GM21529 (cell line): ENCODE results near the gene RGL2.
"Not testable (repeated sequence)": the region's sequence is repeated elsewhere in the genome, so short reads cannot be mapped to it uniquely, and the experiment has no call there.

Source experiments
- ATAC-seq: cut with Tn5 transposase; IDR thresholded peaks from one replicate; pipeline ENCODE4 v1.9.1; 2021; ENCODE audit not compliant: unreplicated experiment

The RGL2 gene, protein sequence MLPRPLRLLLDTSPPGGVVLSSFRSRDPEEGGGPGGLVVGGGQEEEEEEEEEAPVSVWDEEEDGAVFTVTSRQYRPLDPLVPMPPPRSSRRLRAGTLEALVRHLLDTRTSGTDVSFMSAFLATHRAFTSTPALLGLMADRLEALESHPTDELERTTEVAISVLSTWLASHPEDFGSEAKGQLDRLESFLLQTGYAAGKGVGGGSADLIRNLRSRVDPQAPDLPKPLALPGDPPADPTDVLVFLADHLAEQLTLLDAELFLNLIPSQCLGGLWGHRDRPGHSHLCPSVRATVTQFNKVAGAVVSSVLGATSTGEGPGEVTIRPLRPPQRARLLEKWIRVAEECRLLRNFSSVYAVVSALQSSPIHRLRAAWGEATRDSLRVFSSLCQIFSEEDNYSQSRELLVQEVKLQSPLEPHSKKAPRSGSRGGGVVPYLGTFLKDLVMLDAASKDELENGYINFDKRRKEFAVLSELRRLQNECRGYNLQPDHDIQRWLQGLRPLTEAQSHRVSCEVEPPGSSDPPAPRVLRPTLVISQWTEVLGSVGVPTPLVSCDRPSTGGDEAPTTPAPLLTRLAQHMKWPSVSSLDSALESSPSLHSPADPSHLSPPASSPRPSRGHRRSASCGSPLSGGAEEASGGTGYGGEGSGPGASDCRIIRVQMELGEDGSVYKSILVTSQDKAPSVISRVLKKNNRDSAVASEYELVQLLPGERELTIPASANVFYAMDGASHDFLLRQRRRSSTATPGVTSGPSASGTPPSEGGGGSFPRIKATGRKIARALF

GRCh38 chr6:33298773-33299236 lies at the start of gene RGL2:
Gene RGL2 (minus strand): TSS chr6:33298942. CDS start chr6:33298610, 332 bp downstream.
- ATAC-seq: peak; percentile 37

DNA sequence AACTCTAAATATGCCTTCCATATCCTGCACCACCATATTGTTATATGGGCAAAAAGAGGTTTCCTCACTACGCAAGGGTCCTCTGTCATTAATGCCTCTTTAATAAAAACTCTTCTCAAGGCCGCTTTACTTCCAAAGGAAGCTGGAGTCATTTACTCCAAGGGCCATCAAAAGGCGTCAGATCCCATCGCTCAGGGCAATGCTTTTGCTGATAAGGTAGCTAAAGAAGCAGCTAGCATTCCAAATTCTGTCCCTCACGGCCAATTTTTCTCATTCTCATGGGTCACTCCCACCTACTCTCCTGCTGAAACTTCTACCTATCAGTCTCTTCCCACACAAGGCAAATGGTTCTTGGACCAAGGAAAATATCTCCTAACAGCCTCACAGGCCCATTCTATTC lies 49.1 kb upstream of the RGL2 start:
- ATAC-seq: no peak

- ATAC-seq: not testable (repeated sequence)
Measured at GRCh38 chr6:33346972-33347371, 48.2 kb upstream of the RGL2 start.

DNA sequence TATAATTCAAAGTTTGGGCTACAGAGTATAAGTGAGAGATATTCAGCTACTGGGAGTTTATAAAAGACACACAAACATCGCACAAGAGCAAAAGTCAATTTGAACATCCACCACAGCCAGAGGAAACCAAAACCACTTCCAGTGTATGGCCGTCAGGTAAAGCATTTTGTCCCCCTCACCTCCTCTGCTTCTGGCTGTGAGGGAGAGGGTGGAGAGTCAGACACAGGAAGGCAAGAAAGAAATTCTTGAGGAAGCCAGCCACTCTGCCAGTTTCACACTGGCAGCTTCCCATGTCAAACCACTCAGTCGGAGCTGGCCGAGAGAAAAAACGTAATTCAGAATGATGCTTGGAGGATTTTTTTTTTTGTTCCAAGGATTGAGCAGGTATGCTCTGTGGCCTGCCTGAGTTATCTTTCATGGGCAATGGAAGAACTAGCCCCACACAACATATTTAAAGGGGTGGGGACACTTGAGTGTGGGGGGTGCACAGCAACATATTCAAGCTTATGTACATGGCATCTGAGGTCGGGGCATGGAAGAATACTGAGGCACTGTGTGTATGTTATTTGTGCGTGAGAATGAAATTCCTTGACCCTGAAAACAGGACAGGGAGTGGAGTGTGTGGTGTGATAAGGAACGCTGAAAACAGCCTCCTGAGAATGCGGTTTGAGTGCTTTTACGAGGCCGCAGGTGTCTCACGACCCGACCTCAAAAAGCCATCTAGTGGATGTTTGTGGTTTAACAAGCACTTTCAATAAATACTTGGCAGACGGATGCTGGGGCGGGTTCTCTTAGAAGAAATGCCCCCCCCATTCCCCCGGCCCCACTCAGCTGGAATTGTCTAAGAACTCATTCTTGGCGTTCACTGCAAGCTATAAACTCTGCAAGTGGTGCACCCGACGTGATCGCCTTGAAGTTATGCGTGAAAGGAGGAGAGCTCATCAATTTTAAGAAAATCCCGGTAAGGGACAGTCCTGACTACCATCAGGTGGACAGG lies 46.3 kb upstream of the RGL2 start:
- no peak for ATAC-seq

GRCh38 chr6:33343953-33344611 lies 45.3 kb upstream of the RGL2 start:
- peak; percentile 53 for ATAC-seq

GRCh38 chr6:33343606-33343952 lies 44.8 kb upstream of the RGL2 start:
- ATAC-seq: not testable (repeated sequence)

DNA sequence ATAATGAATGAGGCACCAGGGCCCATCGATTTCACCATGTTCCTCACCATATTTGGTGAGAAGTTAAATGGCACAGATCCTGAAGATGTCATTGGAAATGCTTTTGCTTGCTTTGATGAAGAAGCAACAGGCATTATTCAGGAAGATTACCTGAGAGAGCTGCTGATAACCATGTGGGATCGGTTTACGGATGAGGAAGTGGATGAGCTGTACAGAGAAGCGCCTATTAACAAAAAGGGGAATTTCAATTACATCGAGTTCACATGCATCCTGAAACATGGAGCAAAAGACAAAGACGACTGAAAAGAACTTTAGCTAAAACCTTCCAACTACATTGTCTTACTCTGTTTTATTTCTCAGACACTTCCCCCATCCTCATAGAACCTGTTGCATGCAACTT lies 40.5 kb upstream of the RGL2 start:
- ATAC-seq: no peak

DNA sequence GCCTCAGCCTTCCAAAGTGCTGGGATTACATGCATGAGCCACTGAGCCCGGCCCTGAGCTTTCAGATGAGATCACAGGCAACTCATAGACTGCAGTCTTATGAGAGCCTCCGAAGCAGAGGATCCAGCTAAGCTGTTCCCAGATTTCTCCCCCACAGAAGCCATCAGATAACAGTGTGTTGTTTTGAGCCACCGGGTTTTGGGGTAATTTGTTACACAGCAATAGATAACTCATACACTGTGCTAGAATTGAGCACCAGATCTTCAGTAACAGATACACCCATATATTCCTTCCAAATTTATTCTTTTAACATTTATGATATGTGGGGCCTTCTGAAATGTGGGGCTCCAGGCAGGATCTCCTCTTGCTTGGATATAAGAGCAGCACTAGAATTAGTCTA lies 37.8 kb upstream of the RGL2 start:
- ATAC-seq: no peak

DNA sequence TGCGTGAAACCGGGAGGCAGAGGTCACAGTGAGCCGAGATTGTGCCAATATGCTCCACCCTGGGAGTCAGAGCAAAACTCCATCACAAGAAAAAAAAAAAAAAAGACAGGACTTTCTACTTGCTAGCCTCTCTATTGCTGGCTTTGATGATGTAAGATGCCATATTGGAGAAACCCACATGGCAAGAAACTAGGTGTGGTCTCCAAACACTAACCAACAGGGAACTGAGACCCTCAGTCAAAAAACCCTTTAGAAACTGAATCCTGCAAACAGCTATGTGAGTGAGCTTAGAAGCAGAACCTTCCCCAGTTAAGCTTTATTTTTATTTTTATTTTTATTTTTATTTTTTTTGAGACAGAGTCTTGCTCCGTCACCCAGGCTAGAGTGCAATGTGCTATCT lies 37.2 kb upstream of the RGL2 start:
- ATAC-seq: no peak

DNA sequence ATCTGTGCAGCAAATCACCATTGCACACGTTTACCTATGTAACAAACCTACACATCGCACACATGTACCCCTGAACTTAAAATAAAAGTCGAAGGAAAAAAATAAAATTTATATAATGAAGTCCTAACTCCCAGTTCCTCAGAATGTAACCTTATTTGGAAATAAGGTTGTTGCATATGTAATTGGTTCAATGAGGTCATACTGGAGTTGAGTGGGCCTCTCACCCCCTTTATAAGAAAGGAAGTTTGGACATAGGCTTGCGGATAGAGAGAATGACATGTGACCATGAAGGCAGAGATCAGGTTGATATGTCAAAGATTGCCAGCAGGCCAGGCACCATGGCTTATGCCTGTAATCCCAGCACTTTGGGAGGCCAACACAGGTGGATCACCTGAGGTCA lies 34.9 kb upstream of the RGL2 start:
- ATAC-seq: no peak

DNA sequence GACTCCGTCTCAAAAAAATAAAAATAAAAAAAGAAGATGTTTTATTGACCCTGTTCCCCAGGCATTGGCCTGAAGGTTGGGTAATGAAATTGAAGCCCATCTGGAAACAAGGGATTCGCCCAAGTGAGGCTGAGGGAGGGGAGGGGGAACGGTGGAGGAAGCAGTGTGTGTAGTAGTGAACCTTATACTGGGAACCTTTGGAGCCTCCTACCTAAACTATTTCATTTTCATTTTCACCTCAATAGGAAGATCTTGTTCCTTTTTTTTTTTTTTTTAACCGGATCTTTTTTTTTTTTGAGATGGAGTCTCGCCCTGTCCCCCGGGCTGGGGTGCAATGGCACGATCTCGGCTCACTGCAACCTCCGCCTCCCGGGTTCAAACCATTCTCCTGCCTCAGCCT lies 32.0 kb upstream of the RGL2 start:
- no peak for ATAC-seq

GRCh38 chr6:33329058-33329457 lies 30.3 kb upstream of the RGL2 start:
- ATAC-seq: no peak

DNA sequence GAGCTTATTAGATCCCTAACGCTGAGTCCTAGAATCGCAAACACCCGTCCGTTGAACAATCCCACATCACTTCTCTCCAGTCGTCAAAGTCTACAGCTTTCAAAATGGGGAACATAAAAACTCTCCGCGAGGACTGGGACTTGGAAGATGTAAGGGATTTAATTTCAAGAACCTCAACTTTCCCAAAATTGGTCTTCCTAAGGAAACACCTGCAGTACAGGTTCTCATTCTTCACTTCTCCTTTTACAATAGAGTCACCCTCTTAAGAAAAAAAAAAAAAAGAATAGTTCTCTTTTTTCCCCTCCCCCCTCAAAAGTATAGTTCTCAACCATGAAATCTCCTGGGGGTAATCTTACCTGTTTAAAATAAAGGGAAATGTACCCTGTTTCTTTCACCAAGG lies 25.4 kb upstream of the RGL2 start:
- ATAC-seq: no peak

DNA sequence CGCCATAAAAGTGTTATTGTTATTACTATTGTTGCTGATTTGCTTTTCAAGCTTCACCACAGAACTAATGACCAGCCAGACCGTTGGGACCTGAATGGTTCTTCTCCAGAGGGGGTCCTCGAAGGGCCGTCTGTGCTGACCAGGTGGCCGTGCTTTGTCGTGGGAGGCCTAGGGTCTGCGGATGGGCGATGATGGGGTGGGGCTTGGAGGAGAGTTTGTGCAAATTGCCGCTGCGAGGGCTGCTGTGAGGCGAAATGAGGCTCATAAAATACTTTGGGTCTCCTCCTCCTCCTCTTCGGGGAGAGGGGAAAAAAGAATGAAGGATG lies 24.8 kb upstream of the RGL2 start:
- peak; percentile 10 for ATAC-seq

DNA sequence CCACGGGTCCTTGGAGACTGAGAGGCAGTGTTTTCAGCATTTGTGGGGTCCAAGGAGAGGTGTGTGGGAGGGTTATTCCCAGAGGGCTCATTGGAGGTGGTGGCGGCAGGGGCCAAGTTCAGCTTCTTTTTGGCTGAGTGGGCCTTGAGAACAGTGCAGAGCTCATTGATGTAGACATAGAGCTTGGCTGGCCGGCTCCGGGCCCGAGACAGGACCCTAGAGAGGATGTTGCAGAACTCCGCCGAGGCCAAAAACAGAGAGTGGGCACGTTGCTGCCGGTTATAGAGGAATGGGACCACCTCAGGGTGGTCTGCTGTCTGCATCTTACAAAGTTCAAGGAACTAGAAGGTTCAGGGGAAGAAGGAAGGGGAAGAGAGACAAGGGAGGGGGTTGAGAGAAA lies 22.5 kb upstream of the RGL2 start:
- no peak for ATAC-seq

DNA sequence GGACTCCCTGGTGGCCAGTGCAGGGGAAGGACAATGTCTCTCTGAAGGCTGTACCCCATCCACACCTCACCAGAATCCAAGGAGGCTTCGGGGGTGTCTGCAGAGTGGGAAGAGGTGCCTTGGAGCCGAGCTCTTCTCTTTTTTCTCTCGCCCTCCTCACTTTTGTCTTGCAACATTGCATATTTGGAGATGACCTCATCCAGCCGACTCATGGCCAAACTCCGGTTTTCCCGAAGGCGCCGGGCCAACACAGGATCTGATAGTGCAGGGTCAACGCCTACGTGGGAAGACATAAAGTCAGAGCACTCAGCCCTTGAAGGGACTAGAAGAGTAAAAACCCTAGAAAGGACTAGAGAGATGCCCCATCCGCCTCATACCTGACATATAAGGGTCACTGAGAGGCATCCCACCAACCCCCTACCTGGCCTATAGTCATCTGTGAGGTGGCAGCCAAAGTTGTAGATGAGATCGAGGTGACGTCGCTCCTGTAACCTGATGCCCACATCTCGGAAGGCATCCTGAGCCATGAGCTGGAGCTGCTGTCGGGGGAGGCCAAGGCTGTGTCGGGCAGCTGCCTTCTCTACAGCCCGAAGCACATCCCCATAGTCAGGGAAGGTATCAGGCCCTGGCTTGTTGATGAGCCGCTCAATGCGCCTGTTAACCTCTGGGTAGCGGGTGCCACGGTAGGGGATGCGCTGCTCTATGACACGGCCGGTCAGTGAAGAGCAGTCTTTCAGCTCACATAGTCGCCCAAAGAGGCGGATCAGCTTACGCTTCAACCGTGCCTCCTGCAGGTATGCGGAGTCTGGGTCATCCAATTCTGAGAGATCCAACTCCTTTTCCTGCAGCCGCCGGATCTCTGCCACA lies 21.8 kb upstream of the RGL2 start:
- no peak for ATAC-seq

DNA sequence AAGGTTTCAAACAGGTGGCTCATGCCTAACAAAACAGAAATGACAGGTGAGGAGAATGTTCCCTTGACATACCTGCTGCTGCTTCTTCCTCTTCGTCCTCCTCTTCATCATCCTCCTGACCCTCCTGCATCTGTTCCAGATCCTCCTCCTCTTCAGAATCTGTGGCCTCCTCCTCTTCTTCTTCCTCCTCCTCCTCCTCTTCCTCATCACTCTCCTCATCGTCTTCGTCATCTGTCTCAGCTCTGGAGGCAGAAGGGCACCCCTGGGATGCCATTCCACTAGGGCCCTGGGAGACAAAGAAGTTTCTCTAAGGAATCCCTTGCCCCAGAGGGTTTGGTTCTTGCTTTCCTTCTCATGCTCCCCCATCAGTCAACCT lies 21.2 kb upstream of the RGL2 start:
- ATAC-seq: no peak

DNA sequence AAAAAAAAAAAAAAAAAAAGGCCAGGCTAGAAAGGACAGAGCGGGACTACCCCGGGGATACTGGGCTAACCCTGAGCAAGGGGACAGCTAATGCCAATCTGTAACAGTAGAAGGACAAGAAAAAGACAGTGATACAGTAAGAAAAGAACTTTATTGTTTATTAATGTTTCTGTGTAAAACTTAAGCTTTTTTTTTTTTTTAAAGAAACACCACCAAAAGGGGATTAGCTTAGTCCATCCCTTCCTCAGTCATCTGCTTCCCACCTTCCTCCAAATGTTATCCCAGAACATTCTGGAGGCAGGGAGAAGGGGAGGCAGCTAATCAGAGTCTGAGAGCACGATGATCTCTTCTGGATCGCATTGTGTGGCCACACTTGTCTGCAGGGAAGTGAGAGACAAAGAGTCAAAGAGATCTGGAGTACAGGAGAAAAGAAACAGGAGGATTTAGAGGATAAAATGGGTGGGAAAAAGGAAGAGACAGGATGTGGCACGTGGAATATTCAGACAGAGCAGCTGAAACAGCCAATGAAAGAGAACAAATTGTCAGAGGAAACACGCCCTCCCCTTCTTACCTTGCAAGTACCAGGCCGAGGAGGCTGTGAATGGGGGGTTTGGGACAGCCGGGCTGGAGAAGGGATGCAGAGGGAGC lies 19.8 kb upstream of the RGL2 start:
- ATAC-seq: no peak

DNA sequence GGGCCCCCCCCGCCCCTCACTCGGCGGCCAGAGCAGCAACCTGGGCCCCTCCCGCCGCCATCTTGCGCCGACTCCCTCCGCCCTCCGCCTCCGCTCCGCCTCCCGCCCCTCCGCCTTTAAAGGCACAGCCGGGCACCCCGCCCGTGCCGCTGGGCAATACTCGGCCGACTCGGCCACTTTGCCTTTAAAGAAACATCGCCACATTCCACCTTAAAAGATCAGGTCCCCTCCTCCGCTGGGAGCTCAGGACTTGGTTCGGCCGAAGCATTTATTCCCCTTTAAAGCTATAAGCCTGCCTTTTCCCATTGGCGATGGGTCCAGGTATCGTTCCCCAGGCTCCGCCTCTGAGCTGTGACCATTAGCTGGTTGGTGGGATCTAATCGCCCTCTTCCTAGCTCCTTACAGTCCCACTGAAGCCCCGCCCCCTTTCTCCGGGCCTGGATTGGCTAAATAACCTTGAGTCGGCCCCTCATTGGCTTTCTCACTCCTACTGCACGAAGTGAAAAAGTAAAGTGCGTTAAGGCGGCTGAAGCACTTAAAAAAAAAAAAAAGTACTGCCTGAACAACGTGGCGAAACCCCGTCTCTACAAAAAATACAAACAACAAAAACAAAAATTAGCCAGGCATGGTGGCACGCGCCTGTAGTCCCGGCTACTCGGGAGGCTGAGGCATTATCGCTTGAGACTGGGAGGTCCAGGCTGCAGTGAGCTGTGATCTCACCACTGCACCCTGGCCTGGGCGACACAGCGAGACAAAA lies 19.1 kb upstream of the RGL2 start, which contains the start of gene ZBTB22:
Gene ZBTB22, minus strand, starts transcription at position 76 of the 757 bp plus-strand sequence. CDS start 828 bp downstream, outside the sequence.
- peak; percentile 46 for ATAC-seq
